OCI-LY3 (cell line): Measurements from ENCODE around the gene DIAPH2.

Source experiments
- H2AFZ ChIP-seq: fragments of 200-600, 300-600 bp; shearing (Covaris generic); 2 replicates; pipeline ENCODE4 v1.6.0; 2014; ENCODE audit warnings: antibody characterized with exemption, low read depth, low read length
- H3K27ac ChIP-seq: fragments of 200-600, 300-600 bp; sonication (generic); 2 replicates; pipeline ENCODE4 v1.5.1; 2014; ENCODE audit warnings: mild to moderate bottlenecking, low read length, moderate library complexity, mixed read lengths
- H3K27me3 ChIP-seq: fragments of 200-600, 300-600 bp; sonication (generic); 2 replicates; pipeline ENCODE4 v1.6.1; 2014; ENCODE audit warnings: low read depth, low read length, mixed read lengths
- H3K36me3 ChIP-seq: fragments of 200-600, 300-600 bp; sonication (generic); replicated peaks from 2 replicates; pipeline ENCODE3; 2014; ENCODE audit warnings: low read depth, low read length, mixed read lengths
- H3K4me1 ChIP-seq: fragments of 300-600, 200-600 bp; sonication (generic); 2 replicates; pipeline ENCODE4 v1.6.1; 2014; ENCODE audit warnings: low read length, mixed read lengths
- H3K4me2 ChIP-seq: fragments of 200-600, 300-600 bp; sonication (generic); 2 replicates; pipeline ENCODE4 v1.6.1; 2014; ENCODE audit warnings: low read length, mixed read lengths
- H3K4me3 ChIP-seq: fragments of 300-600, 200-600 bp; sonication (generic); 2 replicates; pipeline ENCODE4 v1.5.1; 2014; ENCODE audit warnings: antibody characterized with exemption, mild to moderate bottlenecking, low read length, moderate library complexity
- H3K79me2 ChIP-seq: fragments of 300-600, 200-600 bp; shearing (Covaris generic); 2 replicates; pipeline ENCODE4 v1.6.1; 2014; ENCODE audit warnings: mild to moderate bottlenecking, low read length, mixed read lengths
- H3K9ac ChIP-seq: fragments of 300-600, 200-600 bp; shearing (Covaris generic); 2 replicates; pipeline ENCODE4 v1.6.0; 2014; ENCODE audit warnings: mild to moderate bottlenecking, low read length, moderate library complexity
- H3K9me3 ChIP-seq: fragments of 200-600, 300-600 bp; shearing (Covaris generic); 2 replicates; pipeline ENCODE4 v1.6.1; 2014; ENCODE audit warnings: low read length, mixed read lengths; ENCODE audit not compliant: insufficient read depth
- H4K20me1 ChIP-seq: fragments of 200-600, 300-600 bp; sonication (generic); 2 replicates; pipeline ENCODE4 v1.6.1; 2016; ENCODE audit warnings: low read length, mixed read lengths; ENCODE audit not compliant: insufficient read depth
- EZH2phosphoT487 ChIP-seq: fragments of 200-600 bp; shearing (Covaris generic); IDR thresholded peaks from 2 replicates; pipeline ENCODE4 v1.6.1; 2018; ENCODE audit warnings: antibody characterized with exemption, mixed run types, low read depth
- TF ChIP-seq, protein P1 (sequence below): fragments of 200-600, 300-600 bp; sonication (generic); IDR thresholded peaks from 2 replicates; pipeline ENCODE4 v1.5.1; 2014; ENCODE audit warnings: antibody characterized with exemption, low read length, low read depth

DIAPH2 gene

DNA sequence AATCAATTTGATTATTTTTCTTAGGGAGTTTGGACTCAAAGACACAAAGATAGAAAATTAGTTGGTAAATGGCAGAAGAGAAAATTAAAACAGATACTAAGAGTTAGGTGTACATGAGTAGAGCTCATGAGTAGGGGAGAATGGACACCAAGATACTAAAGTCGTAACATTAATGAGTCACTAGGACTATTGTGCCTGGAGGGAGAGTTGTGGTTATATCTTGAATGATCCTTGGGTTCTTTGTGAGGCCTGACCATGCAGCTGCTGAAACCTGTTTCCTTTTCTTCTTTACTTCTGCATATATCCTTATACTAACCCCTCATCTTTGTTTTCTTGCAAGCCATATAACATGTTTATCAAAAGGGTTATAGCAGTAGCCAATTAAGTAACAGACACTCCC lies 731.8 kb downstream of the DIAPH2 start:
- Histone ChIP-seq H3K9me3 (no peaks in the 10 kb centered on the region), H3K4me3 (no peak overlapping the region), H3K79me2 (no peaks in the 10 kb centered on the region), H3K9ac (no peak overlapping the region), H3K27me3 (no peaks in the 10 kb centered on the region), H2AFZ (no peak overlapping the region), H3K4me1 (no peaks in the 10 kb centered on the region), H3K36me3 (no peaks in the 10 kb centered on the region), H4K20me1 (no peaks in the 10 kb centered on the region), H3K4me2 (no peak overlapping the region), H3K27ac (no peak overlapping the region)
- no peak for TF ChIP-seq EZH2phosphoT487
- TF ChIP-seq, protein P1, sequence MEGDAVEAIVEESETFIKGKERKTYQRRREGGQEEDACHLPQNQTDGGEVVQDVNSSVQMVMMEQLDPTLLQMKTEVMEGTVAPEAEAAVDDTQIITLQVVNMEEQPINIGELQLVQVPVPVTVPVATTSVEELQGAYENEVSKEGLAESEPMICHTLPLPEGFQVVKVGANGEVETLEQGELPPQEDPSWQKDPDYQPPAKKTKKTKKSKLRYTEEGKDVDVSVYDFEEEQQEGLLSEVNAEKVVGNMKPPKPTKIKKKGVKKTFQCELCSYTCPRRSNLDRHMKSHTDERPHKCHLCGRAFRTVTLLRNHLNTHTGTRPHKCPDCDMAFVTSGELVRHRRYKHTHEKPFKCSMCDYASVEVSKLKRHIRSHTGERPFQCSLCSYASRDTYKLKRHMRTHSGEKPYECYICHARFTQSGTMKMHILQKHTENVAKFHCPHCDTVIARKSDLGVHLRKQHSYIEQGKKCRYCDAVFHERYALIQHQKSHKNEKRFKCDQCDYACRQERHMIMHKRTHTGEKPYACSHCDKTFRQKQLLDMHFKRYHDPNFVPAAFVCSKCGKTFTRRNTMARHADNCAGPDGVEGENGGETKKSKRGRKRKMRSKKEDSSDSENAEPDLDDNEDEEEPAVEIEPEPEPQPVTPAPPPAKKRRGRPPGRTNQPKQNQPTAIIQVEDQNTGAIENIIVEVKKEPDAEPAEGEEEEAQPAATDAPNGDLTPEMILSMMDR, result no peak

DNA sequence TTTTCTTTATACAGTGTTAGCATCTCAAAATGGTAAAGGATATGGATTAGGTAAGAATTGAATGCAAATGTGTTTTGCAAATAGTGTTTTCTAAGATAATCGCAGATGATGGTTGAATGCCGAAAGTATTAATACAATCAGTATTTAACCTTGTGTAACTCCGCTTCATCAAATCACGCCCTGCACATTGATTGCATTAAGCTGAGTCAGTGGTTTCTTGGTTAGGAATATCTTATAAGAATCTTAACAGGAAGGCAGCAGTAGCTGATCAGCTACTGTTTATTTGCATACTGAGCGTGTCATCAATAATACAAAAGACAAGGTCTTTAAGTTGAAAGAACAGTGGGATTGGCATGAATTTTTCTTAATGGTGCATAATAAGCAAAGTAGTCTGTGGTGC lies 744.5 kb downstream of the DIAPH2 start:
- H3K4me2 ChIP-seq, result no peak overlapping the region
- H3K9ac ChIP-seq, result no peak overlapping the region
- H3K27ac ChIP-seq, result no peak overlapping the region
- TF ChIP-seq, protein P1, result no peak
- TF ChIP-seq EZH2phosphoT487, result no peak
- no peaks in the 10 kb centered on the region for H3K79me2 ChIP-seq
- H3K27me3 ChIP-seq, result no peaks in the 10 kb centered on the region
- H3K36me3 ChIP-seq, result no peaks in the 10 kb centered on the region
- H3K9me3 ChIP-seq, result no peaks in the 10 kb centered on the region
- H3K4me3 ChIP-seq, result no peak overlapping the region
- H3K4me1 ChIP-seq, result no peaks in the 10 kb centered on the region
- no peaks in the 10 kb centered on the region for H4K20me1 ChIP-seq
- no peak overlapping the region for H2AFZ ChIP-seq

DNA sequence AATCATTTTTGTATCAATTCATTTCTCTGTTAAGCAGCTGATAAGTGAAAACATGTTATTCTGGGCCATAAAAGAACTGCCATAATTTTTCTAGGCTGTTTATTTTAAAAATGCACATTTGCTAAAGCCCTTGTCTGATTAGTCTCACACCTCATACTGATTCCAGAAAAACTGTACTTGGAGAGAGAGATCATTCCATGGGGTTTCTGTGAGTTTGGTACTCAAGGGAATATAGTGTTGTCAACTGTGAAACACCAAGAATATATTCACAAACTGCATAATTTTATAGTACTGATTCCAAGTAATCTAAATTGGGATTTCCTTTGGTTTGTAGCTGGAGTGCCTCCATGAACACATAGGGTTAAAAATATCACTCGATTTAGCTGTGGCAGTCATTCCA lies 746.6 kb downstream of the DIAPH2 start:
- no peak for TF ChIP-seq EZH2phosphoT487
- TF ChIP-seq, protein P1, result no peak
- no peaks in the 10 kb centered on the region for H4K20me1 ChIP-seq
- H3K79me2 ChIP-seq, result no peaks in the 10 kb centered on the region
- H3K4me1 ChIP-seq, result no peaks in the 10 kb centered on the region
- no peak overlapping the region for H2AFZ ChIP-seq
- no peak overlapping the region for H3K4me2 ChIP-seq
- H3K9me3 ChIP-seq, result no peaks in the 10 kb centered on the region
- no peaks in the 10 kb centered on the region for H3K36me3 ChIP-seq
- no peaks in the 10 kb centered on the region for H3K27me3 ChIP-seq
- no peak overlapping the region for H3K4me3 ChIP-seq
- no peak overlapping the region for H3K27ac ChIP-seq
- no peak overlapping the region for H3K9ac ChIP-seq

DNA sequence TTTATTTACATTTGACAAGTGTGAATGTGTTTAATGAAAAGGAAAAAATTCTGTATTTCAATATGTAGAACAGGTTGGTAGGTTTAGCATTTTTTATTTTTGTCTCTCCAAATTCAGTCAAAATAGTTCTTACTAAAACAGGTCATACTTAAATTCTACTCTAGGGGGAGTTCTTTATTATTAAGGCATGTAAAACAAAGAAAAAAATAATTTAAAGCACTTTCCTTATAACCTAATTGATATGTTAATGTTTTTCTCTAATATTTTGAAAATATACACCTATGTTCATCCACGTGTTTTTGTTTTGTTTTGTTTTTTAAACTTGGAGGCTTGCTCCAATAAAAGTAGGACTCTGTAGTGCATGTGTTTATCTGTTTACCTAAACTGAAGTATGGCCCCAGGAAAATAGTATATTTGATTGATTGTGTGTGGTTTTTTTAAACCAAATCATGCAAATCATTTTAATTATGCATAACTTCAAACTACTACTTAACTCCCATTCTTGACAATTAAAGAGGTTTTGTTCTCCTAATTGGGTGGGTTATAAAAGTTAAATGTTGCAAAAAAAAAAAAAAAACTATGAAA lies 761.7 kb downstream of the DIAPH2 start:
- no peaks in the 10 kb centered on the region for H3K27me3 ChIP-seq
- no peaks in the 10 kb centered on the region for H3K79me2 ChIP-seq
- no peaks in the 10 kb centered on the region for H4K20me1 ChIP-seq
- H3K27ac ChIP-seq, result no peak overlapping the region
- no peak overlapping the region for H2AFZ ChIP-seq
- H3K4me3 ChIP-seq, result peak overlapping the region; percentile 62
- no peak overlapping the region for H3K9ac ChIP-seq
- peak overlapping the region; percentile 67 for H3K4me2 ChIP-seq
- no peaks in the 10 kb centered on the region for H3K9me3 ChIP-seq
- no peaks in the 10 kb centered on the region for H3K36me3 ChIP-seq
- TF ChIP-seq, protein P1, result peak; percentile 24; the same call in 1 of the 2 replicates
- TF ChIP-seq EZH2phosphoT487, result no peak
- H3K4me1 ChIP-seq, result peaks cover 14% of the 10 kb centered on the region
